Measurements from ENCODE around the gene WFIKKN2.

Gene WFIKKN2

DNA sequence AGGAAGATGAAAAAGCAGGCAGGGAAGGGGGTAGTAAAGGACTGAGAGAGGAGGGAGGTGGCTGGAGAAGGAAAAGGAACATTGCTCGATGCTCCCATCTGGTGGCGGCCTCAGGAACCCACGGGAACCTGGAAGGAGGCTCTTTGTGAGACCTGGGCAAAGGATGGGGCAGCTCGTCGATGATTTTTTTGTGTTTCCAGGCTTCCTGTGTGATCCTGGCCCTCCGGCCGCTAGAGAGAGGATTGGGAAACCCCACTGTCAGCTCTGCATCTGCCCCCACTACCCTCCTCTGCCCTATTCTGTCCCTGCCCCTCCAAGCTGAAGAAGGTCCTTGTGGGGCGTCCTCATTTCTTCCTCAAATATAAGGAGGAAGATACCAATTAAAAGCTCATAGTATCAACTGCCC is 6.6 kb downstream of the WFIKKN2 start:
- Histone ChIP-seq H3K27me3 (ENCODE audit: insufficient read depth, low read length) (peaks cover 10% of the 10 kb centered on the region), H3K9ac (ENCODE audit: low read length) (no peak overlapping the region), H3K4me1 (ENCODE audit: insufficient read depth, low read length, severe bottlenecking) (no peaks in the 10 kb centered on the region), H3K27ac (ENCODE audit: low read depth, low read length, poor library complexity, severe bottlenecking) (no peak overlapping the region), H2AFZ (ENCODE audit: low read length) (no peak overlapping the region), H3K9me3 (ENCODE audit: low read length) (no peaks in the 10 kb centered on the region), H3F3A (ENCODE audit: insufficient read depth, low read length) (no peaks in the 10 kb centered on the region), H3K4me3 (ENCODE audit: low read depth, low read length, poor library complexity, severe bottlenecking) (no peak overlapping the region), H3K79me2 (ENCODE audit: insufficient read depth, low read length) (no peaks in the 10 kb centered on the region), H3K9me2 (ENCODE audit: low read depth, low read length) (no peaks in the 10 kb centered on the region), H3K4me2 (ENCODE audit: low read length) (no peak overlapping the region), H3K36me3 (ENCODE audit: insufficient read depth, low read length) (no peaks in the 10 kb centered on the region), H4K20me1 (ENCODE audit: insufficient read depth, low read length) (no peaks in the 10 kb centered on the region)
- TF ChIP-seq EZH2 (IDR thresholded peaks at IDR 0.05; ENCODE audit: borderline replicate concordance, low read length), result no peak
- TF ChIP-seq, protein P1, sequence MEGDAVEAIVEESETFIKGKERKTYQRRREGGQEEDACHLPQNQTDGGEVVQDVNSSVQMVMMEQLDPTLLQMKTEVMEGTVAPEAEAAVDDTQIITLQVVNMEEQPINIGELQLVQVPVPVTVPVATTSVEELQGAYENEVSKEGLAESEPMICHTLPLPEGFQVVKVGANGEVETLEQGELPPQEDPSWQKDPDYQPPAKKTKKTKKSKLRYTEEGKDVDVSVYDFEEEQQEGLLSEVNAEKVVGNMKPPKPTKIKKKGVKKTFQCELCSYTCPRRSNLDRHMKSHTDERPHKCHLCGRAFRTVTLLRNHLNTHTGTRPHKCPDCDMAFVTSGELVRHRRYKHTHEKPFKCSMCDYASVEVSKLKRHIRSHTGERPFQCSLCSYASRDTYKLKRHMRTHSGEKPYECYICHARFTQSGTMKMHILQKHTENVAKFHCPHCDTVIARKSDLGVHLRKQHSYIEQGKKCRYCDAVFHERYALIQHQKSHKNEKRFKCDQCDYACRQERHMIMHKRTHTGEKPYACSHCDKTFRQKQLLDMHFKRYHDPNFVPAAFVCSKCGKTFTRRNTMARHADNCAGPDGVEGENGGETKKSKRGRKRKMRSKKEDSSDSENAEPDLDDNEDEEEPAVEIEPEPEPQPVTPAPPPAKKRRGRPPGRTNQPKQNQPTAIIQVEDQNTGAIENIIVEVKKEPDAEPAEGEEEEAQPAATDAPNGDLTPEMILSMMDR (IDR thresholded peaks at IDR 0.05; ENCODE audit: low read length), result peak; percentile 65

GRCh38 chr17:50842506-50843149 is 7.2 kb downstream of the WFIKKN2 start:
- H3K9me3 ChIP-seq (ENCODE audit: low read length), result no peaks in the 10 kb centered on the region
- H2AFZ ChIP-seq (ENCODE audit: low read length), result no peak overlapping the region
- no peak for TF ChIP-seq EZH2 (IDR thresholded peaks at IDR 0.05; ENCODE audit: borderline replicate concordance, low read length)
- TF ChIP-seq, protein P1 (IDR thresholded peaks at IDR 0.05; ENCODE audit: low read length), result no peak
- no peaks in the 10 kb centered on the region for H3F3A ChIP-seq (ENCODE audit: insufficient read depth, low read length)
- no peak overlapping the region for H3K4me3 ChIP-seq (ENCODE audit: low read depth, low read length, poor library complexity, severe bottlenecking)
- no peaks in the 10 kb centered on the region for H3K4me1 ChIP-seq (ENCODE audit: insufficient read depth, low read length, severe bottlenecking)
- no peaks in the 10 kb centered on the region for H4K20me1 ChIP-seq (ENCODE audit: insufficient read depth, low read length)
- no peak overlapping the region for H3K4me2 ChIP-seq (ENCODE audit: low read length)
- H3K9me2 ChIP-seq (ENCODE audit: low read depth, low read length), result no peaks in the 10 kb centered on the region
- H3K79me2 ChIP-seq (ENCODE audit: insufficient read depth, low read length), result no peaks in the 10 kb centered on the region
- H3K36me3 ChIP-seq (ENCODE audit: insufficient read depth, low read length), result no peaks in the 10 kb centered on the region
- H3K27ac ChIP-seq (ENCODE audit: low read depth, low read length, poor library complexity, severe bottlenecking), result no peak overlapping the region
- peaks cover 10% of the 10 kb centered on the region for H3K27me3 ChIP-seq (ENCODE audit: insufficient read depth, low read length)
- H3K9ac ChIP-seq (ENCODE audit: low read length), result no peak overlapping the region

DNA sequence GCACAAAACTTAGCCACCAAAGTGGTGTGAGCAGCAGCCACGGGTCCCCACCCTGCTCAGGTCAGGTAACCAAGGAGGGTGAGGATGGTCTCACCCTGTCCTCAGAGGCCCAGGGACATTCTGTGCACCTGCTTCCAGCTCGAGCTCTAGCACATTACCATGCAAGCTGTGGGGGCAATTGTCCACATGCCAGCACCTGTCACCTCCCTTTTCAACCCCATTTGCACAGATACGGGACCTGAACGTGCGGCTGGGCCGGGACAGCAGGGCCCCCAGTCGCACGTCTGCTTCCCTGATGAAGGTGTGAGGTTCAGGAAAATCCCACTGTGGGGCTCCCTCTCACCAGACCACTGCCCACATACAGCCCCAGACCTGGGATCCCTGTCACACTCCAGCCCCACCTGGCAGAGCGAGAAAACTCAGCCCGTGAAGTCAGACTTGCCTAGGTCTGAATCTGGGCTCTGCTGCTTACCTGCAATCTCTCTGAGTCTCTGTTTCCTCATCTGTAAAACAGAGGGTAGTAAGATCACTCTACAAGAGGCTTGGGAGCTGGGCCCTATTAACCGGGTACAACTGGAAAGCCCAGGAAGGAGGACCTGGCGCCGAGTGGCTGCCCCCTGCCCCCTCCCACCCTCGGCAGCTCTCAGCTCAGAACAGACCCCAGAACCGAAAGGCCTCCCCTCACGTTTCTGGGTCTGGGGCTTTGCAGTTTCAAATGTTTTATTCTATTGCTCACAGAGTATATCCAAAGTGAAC is 7.9 kb downstream of the WFIKKN2 start:
- H4K20me1 ChIP-seq (ENCODE audit: insufficient read depth, low read length), result no peaks in the 10 kb centered on the region
- no peaks in the 10 kb centered on the region for H3K36me3 ChIP-seq (ENCODE audit: insufficient read depth, low read length)
- no peak overlapping the region for H3K27ac ChIP-seq (ENCODE audit: low read depth, low read length, poor library complexity, severe bottlenecking)
- no peak overlapping the region for H2AFZ ChIP-seq (ENCODE audit: low read length)
- H3K9me3 ChIP-seq (ENCODE audit: low read length), result no peaks in the 10 kb centered on the region; the same call in 1 of the 2 replicates
- H3K79me2 ChIP-seq (ENCODE audit: insufficient read depth, low read length), result no peaks in the 10 kb centered on the region
- no peaks in the 10 kb centered on the region for H3K9me2 ChIP-seq (ENCODE audit: low read depth, low read length)
- no peak overlapping the region for H3K4me3 ChIP-seq (ENCODE audit: low read depth, low read length, poor library complexity, severe bottlenecking)
- no peaks in the 10 kb centered on the region for H3F3A ChIP-seq (ENCODE audit: insufficient read depth, low read length)
- no peak overlapping the region for H3K9ac ChIP-seq (ENCODE audit: low read length)
- H3K27me3 ChIP-seq (ENCODE audit: insufficient read depth, low read length), result peaks cover 9% of the 10 kb centered on the region
- no peak for TF ChIP-seq EZH2 (IDR thresholded peaks at IDR 0.05; ENCODE audit: borderline replicate concordance, low read length)
- TF ChIP-seq, protein P1 (IDR thresholded peaks at IDR 0.05; ENCODE audit: low read length), result no peak
- H3K4me1 ChIP-seq (ENCODE audit: insufficient read depth, low read length, severe bottlenecking), result no peaks in the 10 kb centered on the region
- H3K4me2 ChIP-seq (ENCODE audit: low read length), result no peak overlapping the region

Data from OCI-LY1 (cell line).